GM20431 (cell line): ENCODE measurements around the gene KLHL17.
"Not testable (repeated sequence)": the region's sequence is repeated elsewhere in the genome, so short reads cannot be mapped to it uniquely, and the experiment has no call there.

Source experiments
- in situ Hi-C: fragments of 300-500 bp; cut with MseI, MboI; formaldehyde crosslinking; loops from one replicate; pipeline ENCODE4 v1.15.0; 2020; ENCODE audit warnings: low sequenced_read_pairs; ENCODE audit not compliant: unreplicated experiment

KLHL17 gene

DNA sequence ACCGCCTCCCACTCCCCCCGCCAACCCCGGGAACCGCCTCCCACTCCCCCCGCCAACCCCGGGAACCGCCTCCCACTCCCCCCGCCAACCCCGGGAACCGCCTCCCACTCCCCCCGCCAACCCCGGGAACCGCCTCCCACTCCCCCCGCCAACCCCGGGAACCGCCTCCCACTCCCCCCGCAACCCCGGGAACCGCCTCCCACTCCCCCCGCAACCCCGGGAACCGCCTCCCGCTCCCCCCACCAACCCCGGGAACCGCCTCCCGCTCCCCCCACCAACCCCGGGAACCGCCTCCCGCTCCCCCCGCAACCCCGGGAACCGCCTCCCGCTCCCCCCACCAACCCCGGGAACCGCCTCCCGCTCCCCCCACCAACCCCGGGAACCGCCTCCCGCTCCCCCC is 16.4 kb downstream of the KLHL17 start:
- in situ Hi-C loops, result not testable (repeated sequence)

- in situ Hi-C loops, result no loop called here
These were observed 17.9 kb downstream of the KLHL17 start for GRCh38 chr1:978069-978834.

DNA sequence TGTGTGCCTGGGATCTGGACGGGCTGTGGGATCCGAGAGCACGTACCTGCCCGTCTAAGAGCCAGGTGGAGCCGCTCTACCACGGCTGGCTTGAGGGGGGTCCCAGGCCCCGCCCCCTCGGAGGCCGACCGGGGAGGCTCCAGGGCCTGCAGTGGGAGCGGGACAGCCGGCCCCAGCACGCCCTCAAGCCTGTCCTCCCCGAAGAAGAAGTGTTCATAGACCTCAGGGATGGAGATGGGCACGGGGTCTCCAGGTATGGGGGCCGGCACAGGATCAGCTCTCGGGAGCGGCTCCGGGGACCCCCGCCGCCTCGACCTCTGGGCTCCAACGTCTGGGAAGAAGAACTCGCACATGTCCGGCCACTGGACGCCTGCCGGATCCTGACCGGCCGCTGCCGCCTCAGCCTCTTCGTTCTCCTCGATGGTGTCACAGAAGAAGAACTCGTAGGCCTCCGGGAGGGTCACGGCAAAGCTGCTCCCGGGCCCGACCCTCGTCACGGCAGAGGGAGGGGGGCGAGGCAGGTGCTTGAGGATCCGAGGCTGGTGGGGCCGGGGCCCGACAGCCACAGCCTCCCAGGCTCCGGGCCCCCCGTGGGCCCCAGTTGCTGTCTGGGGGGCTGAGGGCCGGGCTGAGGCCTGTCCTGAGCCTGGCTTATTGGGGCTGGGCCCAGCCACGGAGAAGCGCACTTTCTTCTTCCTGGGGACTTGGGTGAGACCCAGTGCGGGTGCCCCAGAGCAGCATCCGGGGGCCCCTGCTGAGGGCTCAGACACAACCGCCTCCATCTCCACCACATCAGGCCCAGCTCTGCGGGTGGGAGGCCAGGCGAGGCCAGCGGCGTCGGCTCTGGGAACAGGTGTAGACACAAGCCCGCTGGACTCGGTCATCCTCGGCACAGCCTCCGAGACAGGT is 18.7 kb downstream of the KLHL17 start:
- in situ Hi-C loops, result no loop called here

- in situ Hi-C loops, result no loop called here
These were observed 19.3 kb downstream of the KLHL17 start for GRCh38 chr1:979744-980072.

DNA sequence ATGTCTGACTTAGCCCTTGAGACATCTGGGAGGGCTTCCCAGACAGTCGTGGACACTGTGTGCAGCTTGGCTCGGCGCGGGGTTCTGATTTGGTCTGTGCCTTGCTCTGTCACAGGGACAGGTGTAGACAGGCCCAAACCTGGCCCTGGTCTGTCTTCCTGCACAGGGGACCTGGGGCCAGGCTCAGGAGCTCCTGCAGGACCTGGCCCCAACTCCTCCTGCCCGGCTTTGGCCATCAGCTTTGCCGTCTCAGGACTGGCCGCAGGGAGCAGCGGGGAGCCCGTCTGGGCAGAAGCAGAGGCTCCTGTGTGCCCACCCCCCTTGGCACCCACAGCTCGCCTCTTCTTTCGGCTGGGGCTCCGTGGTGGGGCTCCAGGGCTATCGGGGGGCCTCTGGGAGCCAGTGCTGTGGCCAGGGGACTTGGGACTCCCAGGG is 19.8 kb downstream of the KLHL17 start:
- in situ Hi-C loops, result no loop called here

GRCh38 chr1:980602-981395 is 20.4 kb downstream of the KLHL17 start:
- in situ Hi-C loops, result no loop called here

DNA sequence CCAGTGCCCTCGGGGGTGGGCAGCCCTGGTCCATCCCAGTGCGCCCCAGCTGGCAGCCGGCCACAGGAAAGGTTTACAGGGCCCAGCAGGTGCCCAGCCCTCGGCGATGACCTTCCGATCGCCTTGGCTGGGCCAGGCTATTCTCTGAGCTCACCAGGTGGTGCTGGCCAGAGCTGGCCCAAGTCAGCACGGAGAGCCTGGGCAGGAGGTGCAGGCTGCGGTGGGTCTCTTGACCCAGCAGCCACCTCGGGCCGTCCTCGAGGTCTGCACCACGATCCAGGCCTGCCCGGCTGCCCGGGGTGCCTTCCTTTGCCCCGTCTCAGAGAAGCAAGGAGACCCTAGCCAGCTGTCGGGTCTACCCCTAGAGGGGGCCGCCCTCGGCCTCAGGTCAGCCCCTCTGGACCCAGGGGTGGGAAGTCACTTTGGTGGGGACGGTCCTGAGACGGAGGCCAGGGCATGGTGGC is 21.1 kb downstream of the KLHL17 start:
- in situ Hi-C loops, result no loop called here

GRCh38 chr1:981955-982558 is 21.7 kb downstream of the KLHL17 start, which contains the start of gene PERM1:
Gene PERM1, minus strand, starts transcription at chr1:982093. Its CDS starts 1,064 bp downstream, at chr1:981029.
- in situ Hi-C loops, result no loop called here

DNA sequence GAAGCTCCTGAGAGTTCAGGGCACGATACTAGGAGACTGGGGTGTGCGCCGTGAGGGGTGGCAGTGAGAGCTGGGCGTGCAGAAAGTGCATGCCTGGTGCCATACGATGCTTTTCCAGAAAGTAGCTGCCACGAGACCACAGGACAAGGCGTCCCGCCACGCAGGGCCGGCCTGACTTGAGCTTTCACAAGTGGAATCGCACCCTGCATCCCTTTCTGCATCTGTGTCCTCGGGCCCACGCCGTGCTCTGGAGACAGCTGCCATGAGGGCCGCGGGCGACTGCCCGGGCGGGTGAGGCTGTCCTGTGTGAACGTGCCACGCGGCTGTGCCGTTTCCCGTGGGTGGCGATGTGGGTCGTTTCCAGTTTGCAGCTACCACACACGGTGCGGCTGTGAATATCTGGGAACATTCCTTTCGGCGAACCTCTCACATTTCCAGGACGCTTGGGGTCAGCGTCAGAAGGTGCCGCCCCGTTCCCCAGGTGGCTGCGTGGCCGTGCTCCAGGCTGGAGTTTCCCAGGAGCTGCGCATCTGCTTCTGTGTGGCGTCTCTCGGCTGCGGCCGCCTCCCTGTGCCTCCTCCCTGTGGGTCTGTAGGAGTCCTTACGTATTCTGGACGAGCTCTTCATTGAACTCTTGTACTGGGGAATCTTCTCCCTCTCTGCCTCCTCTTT is 22.5 kb downstream of the KLHL17 start:
- in situ Hi-C loops, result no loop called here

GRCh38 chr1:983798-984475 is 23.6 kb downstream of the KLHL17 start:
- in situ Hi-C loops, result no loop called here

GRCh38 chr1:984476-984814 is 24.1 kb downstream of the KLHL17 start:
- in situ Hi-C loops, result no loop called here

DNA sequence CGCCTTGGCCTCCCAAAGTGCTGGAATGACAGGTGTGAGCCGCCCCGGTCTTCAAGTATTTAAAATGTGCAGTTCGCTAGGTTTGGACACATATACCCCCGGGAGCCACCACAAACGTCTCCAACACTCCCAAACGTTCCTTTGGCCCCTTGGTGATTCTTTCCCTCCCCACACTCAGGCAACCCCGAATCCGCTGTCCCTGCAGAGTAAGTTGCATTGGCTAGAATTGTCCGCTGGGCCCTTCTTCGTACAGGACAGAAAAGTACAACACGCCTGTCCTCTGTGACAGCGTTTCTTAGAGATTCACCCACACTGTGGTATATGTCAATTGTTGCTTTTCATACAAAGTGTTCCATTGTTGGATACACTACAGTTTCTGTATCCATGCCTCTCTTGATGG is 24.7 kb downstream of the KLHL17 start:
- in situ Hi-C loops, result no loop called here

DNA sequence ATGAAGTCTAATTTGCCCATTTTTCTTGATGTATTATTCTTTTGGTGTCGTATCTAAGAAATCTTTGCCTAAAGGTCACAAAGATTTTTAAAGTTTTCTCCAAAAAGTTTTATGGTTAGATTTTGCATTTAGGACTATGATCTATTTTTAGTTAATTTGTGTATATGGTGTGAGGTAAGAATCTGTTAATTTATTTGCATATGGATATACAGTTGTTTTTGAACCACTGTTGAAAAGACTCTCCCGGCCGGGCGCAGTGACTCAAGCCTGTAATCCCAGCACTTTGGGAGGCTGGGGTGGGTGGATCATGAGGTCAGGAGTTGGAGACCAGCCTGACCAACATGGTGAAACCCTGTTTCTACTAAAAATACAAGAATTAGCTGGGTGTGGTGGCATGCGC is 27.7 kb downstream of the KLHL17 start:
- in situ Hi-C loops, result not testable (repeated sequence)

GRCh38 chr1:991275-991674 is 30.9 kb downstream of the KLHL17 start:
- in situ Hi-C loops, result not testable (repeated sequence)

DNA sequence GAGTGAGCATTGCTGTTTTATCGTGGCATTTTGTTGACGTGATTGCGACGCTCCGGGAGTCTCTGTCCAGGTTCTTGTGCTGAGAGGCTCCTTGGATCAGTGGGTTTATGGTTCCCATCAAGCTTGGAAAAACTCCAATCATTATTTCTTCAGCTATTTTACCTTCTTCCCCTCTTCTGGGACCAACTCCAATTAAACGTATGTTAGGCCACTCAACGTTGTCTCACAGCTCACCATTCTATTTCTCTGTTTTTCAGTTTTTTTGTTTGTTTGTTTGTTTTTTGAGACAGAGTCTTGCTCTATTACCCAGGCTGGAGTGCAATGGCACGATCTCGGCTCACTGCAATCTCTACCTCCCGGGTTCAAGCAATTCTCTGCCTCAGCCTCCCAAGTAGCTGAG is 31.5 kb downstream of the KLHL17 start:
- in situ Hi-C loops, result no loop called here

GRCh38 chr1:992362-992761 is 32.0 kb downstream of the KLHL17 start:
- in situ Hi-C loops, result no loop called here

GRCh38 chr1:993379-993995 is 33.1 kb downstream of the KLHL17 start:
- in situ Hi-C loops, result no loop called here

DNA sequence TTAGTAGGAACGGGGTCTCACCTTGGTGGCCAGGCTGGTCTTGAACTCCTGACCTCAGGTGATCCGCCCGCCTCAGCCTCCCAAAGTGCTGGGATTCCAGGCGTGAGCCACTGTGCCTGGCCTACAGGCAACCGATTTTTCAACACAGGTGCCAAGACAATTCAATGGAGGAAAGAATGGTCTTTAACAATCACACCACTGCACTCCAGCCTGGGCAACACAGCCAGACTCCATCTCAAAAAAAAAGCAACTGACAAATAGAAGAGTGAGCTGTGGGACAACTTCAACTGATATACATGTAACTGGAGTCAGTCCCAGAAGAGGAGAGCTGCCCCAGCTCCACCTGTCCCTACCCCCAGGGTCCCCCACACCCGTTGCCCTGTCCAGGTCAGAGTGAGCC is 34.2 kb downstream of the KLHL17 start:
- in situ Hi-C loops, result not testable (repeated sequence)
